Mammary epithelial cell (primary cell): ENCODE data around the gene MMP26.

Source experiments
- EZH2 ChIP-seq: IDR thresholded peaks from 2 replicates; pipeline ENCODE4 v1.6.1; 2012; ENCODE audit warnings: low read length, inconsistent platforms, borderline replicate concordance
- TF ChIP-seq, protein P1 (sequence below), 2 donors: IDR thresholded peaks in 1 of 2; conservative IDR thresholded peaks in 1 of 2; 2 replicates each; pipeline ENCODE4 v1.5.1; 2011 to 2012; ENCODE audit warnings: inconsistent platforms in 2 of 2, low read length in 2 of 2, mild to moderate bottlenecking in 2 of 2, control low read depth in 1 of 2, low read depth in 1 of 2; ENCODE audit not compliant: insufficient read depth in 1 of 2; ENCODE audit errors: extremely low read depth in 1 of 2

DNA sequence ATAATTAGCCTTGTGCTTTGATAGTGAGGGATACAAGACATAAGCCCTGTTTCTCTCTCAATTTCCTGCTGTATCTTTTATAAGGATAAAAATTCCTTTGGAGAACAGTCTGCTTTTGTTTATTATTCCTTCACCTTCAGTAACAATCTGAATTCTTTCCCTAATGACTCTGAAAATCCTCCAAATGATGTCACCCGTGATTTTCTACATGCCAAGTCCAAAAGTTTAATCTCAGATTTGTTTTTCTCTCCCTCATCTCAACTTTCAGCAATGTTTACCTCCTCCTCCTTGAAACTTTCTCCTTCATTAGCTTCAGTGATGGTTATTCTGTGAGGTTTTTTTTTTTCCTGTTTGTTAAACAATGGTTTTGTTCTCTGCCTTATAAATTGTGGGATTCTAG is 9.1 kb upstream of the MMP26 start:
- TF ChIP-seq, protein P1, sequence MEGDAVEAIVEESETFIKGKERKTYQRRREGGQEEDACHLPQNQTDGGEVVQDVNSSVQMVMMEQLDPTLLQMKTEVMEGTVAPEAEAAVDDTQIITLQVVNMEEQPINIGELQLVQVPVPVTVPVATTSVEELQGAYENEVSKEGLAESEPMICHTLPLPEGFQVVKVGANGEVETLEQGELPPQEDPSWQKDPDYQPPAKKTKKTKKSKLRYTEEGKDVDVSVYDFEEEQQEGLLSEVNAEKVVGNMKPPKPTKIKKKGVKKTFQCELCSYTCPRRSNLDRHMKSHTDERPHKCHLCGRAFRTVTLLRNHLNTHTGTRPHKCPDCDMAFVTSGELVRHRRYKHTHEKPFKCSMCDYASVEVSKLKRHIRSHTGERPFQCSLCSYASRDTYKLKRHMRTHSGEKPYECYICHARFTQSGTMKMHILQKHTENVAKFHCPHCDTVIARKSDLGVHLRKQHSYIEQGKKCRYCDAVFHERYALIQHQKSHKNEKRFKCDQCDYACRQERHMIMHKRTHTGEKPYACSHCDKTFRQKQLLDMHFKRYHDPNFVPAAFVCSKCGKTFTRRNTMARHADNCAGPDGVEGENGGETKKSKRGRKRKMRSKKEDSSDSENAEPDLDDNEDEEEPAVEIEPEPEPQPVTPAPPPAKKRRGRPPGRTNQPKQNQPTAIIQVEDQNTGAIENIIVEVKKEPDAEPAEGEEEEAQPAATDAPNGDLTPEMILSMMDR (conservative IDR thresholded peaks at IDR 0.05 in 1 of 2, IDR thresholded peaks at IDR 0.05 in 1 of 2; ENCODE audit: extremely low read depth in 1 of 2, insufficient read depth in 1 of 2, low read depth in 1 of 2, low read length in 2 of 2), result no peak
- no peak for TF ChIP-seq EZH2
